Left cardiac atrium (tissue), 4 donors: ENCODE data around the gene EVPLL. TPM values are rescaled to one million over a fixed set of nuclear protein-coding genes. Genes with fewer than 3 reads are reported as not detected.
"Not testable (repeated sequence)": the region's sequence is repeated elsewhere in the genome, so short reads cannot be mapped to it uniquely, and the experiment has no call there.

Experiments
- ATAC-seq, 2 donors: fragments of 200-7000 bp; cut with Tn5 transposase; one replicate each; pipeline ENCODE4 v1.9.1; 2020; ENCODE audit warnings: mild to moderate bottlenecking in 2 of 2, moderate library complexity in 2 of 2
- DNase-seq: peaks from one replicate; pipeline ENCODE4 v3.0.0-alpha.2; 2020
- intact Hi-C, 2 donors: fragments of 100-400 bp; cut with DNase I; formaldehyde crosslinking; loops; one replicate each; pipeline versions ENCODE4 v1.14.1 to v1.15.1; 2022 to 2023
- long read RNA-seq: library from polyadenylated mRNA; unstranded; transcript quantifications from one replicate; pipeline ENCODE4 v2.0.0, GENCODE V29; 2021
- total RNA-seq, 2 donors: library from RNA; stranded (reverse); fragmentation: NEBNext Ultra II Directional; extraction: Animal tissue kit (Norgen Biotek cat#: 25700); gene quantifications; one replicate each; pipeline ENCODE4 v1.2.1, GENCODE V29; 2021
- donor health status: DM: no; HTN: yes; CAD: no.
- donor health status: DM: no; HTN: yes; CAD: no; lungs with severe emphysema.
- donor health status: DM: yes; HTN: yes; CAD: no.
- donor health status: Dilated cardiomyopathy.

The EVPLL gene
- not detected for total RNA-seq
- long read RNA-seq: 0 reads

DNA sequence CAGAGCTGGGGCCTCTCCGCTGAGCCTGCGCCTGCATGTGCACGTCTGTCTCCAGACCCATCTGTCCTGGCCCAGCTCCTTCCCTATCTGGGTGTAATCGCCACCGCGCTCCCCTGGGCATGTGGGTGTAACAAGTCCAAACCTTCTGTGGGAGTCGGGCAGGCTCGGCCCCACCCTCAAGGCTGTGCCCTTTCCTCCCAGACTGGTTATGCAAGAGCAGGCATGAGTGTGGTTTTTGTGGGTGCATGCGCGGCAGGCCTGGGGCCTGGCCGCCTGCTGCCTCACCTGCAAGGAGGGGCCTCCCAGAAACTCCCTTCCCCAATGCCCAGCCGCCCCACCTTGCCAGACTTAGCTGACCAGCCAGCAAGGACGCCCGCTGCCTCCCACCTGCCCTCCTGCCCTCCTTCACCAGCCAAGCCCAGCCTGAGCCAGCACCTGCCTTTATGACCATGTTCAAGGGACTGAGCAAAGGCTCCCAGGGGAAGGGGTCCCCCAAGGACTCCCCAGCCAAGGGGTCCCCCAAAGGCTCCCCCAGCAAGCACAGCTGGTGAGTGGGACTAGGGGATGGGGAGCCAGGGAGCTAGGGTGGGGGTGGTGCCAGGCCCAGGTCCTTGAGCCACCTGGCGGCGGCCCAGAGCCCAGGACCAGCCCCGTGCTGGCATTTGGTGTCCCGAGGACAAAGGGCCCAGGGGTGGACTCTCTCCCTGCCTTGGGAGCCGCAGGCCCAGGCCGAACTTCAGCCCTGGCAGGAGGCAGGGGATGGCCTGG lies at the start of gene EVPLL:
TSS of gene EVPLL (plus strand) at position 342 of the 768 bp plus-strand sequence. CDS start 3,160 bp downstream, outside the sequence.
- DNase-seq: peak; percentile 34
- ATAC-seq: peak; percentile 86 to 87
- intact Hi-C loops: no loop called here

DNA sequence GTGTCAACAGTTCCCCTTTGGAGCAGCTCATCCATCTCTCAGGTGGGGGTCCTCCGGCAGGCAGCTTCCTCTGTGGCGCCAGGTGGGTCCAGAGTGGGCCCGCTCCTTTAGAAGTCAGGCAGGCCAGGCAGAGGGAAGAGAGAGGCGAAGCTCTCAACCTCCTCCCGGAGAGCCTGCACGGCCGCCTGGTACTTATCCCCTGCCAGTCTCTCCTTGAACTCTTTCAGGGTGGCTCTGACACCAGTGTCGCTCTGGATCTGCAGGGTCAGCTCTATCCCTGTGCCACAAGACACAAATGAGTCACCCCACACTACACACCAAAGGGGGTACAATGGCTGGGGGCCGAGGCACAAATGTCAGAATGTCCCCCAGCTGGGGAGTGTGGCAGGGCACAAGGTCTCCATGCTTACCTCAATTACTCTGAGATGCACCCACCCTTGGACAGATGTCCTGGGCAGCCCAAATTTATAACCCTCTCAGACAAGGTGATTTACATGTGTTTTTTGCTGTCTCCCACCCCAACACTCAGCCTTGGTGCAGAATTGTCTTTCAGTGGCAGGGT lies 48.9 kb upstream of the EVPLL start:
- intact Hi-C loops: no loop called here
- no peak for ATAC-seq
- DNase-seq: no peak

DNA sequence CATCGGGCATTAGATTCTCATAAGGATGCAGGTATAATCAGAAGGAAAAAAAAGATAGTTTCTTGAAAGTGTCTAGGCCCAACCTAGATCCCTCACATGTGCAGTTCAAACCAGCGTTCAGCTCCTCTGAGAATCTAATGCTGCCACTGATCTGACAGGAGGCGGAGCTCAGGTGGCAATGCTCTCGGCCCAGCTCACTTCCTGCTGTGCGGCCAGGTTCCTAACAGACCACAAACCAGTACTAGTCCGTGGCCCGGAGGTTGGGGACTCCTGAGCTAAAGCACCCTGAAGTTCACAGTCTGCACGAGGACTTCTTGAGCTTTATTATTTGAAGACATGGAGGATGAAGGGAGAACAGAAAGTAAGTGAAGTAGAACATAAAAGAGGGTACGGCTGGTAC lies 45.7 kb upstream of the EVPLL start:
- intact Hi-C loops: no loop called here
- ATAC-seq: peak in 1 of 2 donors; percentile 34
- no peak for DNase-seq

DNA sequence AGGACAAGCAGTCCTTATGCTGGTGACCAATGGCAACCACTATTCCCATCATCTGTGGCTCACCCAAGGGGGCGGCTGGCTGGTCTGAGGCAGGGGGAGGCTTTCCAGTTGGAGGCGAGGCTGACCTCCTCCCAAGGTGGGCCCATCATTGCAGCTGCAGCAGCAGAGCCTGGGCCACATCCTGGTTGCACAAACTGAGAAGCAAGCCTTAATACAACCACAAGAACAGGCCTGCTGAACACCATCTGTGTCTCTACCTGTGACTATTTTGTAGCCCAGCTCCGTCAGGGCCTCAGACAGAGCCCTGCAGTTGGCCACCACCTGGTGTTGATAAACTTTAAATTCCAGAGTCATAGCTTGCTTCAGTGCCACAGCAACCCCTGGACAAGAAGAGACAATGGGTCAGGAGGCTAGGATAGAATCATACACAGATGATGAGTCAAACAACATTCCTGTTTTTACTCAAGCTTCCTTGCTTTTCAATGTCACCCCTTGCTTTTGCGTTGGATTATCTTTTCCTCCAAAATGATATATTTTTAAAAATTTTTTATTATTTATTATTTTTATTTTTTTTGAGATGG lies 44.6 kb upstream of the EVPLL start:
- no peak for ATAC-seq
- DNase-seq: no peak
- intact Hi-C loops: no loop called here

DNA sequence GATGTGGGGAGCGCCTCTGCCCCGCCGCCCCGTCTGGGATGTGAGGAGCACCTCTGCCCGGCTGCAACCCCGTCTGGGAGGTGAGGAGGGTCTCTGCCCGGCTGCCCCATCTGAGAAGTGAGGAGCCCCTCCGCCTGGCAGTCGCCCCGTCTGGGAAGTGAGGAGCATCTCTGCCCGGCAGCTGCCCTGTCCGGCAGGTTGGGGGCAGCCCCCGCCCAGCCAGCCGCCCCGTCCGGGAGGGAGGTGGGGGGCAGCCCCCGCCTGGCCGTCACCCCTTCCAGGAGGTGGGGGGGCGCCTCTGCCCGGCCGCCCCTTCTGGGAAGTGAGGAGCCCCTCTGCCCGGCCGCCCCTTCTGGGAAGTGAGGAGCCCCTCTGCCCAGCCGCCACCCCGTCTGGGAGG lies 39.4 kb upstream of the EVPLL start:
- ATAC-seq, DNase-seq, intact Hi-C loops: not testable (repeated sequence)

DNA sequence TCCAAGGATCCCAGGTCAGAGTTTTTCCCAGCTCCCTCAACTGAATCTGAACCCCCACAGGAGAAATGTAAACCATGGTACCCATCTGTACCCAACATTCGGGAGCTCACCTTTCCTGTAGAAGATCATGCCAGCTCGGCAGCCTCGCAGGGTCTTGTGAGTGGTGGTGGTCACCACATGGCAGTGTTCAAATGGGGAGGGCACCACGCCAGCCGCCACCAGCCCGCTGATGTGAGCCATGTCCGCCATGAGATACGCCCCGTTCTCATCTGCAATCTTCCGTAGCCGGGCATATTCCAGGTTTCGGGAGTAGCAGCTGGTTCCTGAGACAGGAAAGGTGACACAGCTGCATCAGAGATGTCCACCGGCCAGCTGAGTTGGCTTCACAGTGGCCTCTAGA lies 37.6 kb upstream of the EVPLL start:
- intact Hi-C loops: no loop called here
- no peak for DNase-seq
- ATAC-seq: no peak

DNA sequence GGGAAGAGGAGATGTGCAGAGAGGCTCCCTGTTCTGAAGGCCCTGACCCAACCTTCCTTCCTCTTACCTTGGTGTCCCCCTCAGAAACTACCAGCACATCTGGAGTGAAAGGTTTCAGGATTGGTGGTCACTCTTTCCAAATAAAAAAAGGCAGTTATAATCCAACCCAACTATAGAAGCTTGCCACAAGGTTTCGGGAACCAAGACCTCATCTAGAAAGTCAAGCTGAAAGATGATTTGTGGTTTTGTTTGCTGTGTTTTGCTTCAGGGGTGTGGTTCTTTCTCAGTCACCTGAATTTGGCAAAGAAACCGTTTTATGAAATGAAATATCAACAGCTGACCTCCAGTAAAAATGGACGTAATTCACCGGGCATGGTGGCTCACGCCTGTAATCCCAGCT lies 33.6 kb upstream of the EVPLL start:
- DNase-seq: no peak
- no peak for ATAC-seq
- intact Hi-C loops: no loop called here

DNA sequence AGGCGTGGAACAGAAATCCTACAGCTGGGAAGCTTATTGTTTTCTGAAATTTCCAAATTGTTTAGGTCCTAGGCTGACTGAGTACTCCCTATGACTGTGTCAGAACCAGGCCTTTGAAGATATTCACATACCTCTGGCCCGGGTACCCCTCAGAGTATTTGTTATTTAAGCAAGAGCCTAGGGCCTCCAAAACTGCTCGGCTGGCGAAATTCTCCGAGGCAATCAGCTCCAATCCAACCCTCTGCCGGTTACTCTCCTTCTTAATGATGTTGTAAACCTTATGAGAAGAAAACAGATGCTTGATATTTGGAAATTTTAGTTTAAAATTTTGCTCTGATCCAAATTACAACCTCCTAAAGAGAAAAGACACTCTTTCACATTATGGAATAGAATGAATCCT lies 24.0 kb upstream of the EVPLL start:
- DNase-seq (no peak), ATAC-seq (no peak)
- intact Hi-C loops: no loop called here

DNA sequence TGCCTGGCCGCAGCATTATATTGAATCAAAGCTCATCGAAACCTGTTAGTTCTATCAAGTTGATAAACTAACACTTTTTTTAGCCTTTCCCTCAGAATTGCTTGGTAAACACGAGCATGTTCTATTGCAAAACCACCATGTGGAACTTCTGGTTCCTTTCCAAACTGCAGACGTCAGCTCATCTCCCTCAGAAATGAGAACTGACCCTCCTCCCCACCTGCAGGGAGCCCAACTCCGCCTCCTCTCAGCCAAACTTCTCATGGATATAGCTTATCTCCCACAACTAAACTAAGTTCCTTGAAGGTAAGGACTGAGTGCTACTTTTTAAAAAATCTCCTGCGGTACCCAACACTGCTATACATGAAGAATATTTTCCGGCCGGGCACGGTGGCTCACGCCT lies 21.0 kb upstream of the EVPLL start:
- intact Hi-C loops: no loop called here
- ATAC-seq: peak; percentile 57 to 93
- peak; percentile 39 for DNase-seq

DNA sequence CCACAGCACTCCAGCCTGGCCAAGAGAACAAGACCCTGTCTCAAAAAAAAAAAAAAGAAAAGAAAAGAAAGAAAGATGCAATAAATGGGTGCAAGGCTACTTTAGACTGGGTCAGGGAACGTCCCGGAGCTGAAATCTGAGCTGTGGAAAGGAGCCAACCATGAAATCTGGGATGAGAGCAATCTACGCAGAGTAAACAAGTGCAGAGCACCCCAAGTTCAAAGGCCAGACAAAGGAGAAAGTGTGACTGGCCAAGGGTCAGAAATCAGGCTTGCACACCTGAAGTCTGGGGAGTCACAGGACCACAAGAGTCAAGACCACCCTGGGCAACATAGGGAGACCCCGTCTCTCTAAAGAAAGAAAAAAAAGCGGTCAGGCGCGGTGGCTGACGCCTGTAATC lies 17.1 kb upstream of the EVPLL start:
- intact Hi-C loops: no loop called here
- DNase-seq (no peak), ATAC-seq (no peak)

DNA sequence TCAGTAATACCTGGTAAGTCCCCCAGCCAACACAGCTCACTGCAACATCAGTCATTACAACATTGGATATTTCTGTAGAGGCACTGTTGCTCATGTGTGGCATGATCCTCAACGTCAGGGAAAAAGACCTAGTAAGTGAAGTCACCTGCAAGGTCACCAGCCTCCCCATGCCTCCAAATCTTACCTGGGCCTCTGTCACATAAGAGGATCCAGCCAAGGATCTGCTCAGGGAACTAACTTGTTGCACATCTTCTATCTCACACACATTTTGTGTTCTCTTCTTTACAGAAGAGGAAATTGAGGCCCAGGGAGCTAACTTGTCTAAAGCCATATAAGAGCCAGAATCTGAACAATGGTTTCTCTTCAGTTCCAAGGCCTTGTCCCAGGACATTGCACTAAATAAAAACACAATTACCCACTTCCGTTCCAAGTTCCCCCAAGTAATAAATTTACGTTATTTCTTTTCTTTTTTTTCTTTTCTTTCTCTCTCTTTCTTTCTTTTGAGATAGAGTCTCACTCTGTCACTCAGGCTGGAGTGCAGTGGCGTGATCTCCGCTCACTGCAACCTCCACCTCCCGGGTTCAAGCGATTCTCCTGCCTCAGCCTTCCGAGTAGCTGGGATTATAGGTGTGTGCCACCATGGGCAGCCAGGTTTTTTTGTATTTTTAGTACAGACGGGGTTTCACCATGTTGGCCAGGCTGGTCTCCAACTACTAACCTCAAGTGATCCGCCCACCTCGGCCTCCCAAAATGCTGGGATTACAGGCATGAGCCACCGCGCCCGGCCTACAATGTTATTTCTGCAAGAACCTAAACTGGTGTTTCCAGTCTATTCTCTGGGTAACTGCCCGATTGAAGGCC lies 15.5 kb upstream of the EVPLL start:
- intact Hi-C loops: no loop called here
- DNase-seq: no peak
- no peak for ATAC-seq

DNA sequence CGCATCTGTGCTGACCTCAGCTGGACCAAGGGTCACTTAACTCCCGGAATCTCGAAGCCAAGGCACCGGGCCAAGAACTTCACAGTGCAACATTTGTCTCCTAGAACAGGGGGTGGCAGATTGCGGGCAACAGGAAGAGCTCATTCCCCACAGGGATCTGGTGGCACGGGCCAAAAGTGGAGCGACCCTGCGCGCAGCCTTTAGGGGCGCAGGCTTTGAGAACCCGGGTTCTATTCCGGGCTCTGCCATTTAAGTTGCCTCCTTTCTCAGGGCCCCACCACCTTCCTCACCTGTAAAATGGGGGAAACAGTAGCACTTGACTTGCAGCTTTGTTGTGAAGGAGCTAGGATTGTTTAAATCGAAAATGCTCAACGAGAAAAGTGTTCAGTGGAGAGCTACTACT lies 14.9 kb upstream of the EVPLL start:
- DNase-seq (peak; percentile 74), ATAC-seq (peak; percentile 45 to 54)
- intact Hi-C loops: no loop called here

DNA sequence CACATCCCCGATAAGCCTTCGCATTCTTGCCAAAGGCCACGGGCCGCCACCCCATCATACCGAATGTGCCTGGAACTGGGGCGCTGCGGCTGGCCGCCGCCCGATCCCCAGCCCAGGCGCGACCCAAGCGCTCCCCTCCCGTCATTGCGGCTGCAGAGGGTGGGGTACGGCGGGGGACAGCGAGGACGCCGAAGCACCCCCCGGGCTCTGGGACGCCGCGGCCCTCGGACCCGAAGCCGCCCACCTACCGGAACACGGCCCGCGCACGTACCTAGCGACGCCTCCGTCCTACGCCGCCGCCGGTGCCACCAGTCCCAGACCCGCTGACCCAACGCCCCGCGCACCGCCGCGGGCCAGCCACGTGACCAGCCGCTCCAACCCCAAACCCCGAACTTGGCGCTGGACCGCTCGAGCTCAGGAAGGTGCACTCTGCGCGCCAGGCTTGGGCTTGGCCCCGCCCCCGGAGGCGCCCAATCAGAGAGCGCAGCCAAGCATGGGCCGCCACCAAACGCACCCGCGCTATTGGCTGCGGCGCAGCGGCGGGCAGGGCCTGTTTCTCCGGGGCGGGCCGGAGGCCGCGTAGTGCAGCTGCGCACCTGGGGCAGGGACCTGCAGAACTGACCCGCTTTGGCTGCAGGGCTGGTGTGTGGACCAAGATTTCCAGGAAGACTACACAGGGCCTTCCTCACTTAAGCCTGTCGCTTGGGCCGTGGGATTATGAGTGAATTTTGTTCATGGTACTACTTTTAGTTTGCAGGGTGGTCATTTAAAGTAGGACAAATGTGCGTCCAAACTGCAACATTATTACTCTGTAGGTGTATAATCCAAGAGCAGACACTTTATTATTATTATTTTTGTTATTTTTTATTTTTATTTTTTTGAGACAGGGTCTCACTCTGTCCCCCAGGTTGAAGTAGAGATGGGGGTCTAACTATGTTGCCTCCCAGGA lies 14.2 kb upstream of the EVPLL start, which contains the start of gene SHMT1:
TSS of gene SHMT1 (minus strand) at position 450 of the 949 bp plus-strand sequence. CDS start 7,569 bp downstream, outside the sequence.
- peak; percentile 99 to 100 for ATAC-seq
- intact Hi-C loops: no loop called here
- DNase-seq: peak; percentile 95

DNA sequence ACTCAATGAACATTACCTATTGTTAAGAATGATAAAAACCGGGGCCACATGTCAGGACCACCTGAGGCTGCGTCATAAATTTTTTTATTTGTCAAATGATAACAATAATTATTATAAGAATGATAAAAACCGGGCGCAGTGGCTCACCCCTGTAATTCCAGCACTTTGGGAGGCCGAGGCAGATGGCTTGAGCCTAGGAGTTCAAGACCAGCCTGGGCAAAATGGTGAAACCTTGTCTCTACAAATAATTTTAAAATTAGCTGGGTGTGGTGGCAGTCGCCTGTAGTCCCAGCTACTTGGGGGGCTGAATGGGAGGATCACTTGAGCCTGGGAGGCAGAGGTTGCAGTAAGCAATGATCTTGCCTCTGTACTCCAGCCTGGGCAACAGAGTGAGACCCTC lies 13.4 kb upstream of the EVPLL start:
- intact Hi-C loops: no loop called here

DNA sequence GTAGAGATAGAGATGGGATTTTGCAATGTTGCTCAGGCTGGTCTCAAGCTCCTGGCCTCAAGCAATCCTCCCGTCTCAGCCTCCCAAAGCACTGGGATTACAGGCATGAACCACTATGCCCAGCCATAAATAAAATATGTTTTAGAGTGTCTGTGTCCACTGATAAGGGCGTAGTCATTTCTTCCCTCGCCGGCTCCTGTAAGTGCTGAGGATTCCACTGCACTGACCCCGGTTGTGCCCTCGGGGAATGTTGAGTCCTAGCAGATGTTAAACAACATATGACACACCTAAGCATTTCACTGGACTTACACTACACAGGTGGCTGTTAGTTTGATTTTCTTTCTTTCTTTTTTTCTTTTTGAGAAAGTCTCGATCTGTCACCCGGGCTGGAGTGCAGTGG lies 8.6 kb upstream of the EVPLL start:
- no peak for ATAC-seq
- no peak for DNase-seq
- intact Hi-C loops: no loop called here

More for the DNA sequence above, 13.4 kb upstream of the EVPLL start:
- DNase-seq: no peak
- no peak for ATAC-seq

DNA sequence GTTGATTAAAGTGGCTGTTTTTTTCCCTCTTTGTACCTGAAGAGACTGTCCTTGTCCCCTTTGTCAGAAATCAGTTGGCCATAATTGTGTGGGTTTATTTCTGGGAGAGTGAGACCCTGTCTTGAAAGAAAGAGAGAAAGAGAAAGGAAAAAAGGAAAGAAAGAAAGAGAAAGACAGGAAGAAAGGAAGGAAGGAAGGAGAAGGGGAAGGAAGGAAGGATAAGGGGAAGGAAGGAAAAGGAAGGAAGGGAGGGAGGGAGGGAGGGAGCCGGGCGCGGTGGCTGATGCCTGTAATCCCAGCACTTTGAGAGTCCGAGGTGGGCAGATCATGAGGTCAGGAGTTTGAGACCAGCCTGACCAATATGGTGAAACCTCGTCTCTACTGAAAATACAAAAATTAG lies 6.8 kb upstream of the EVPLL start:
- intact Hi-C loops: no loop called here
- ATAC-seq: no peak
- DNase-seq: no peak

DNA sequence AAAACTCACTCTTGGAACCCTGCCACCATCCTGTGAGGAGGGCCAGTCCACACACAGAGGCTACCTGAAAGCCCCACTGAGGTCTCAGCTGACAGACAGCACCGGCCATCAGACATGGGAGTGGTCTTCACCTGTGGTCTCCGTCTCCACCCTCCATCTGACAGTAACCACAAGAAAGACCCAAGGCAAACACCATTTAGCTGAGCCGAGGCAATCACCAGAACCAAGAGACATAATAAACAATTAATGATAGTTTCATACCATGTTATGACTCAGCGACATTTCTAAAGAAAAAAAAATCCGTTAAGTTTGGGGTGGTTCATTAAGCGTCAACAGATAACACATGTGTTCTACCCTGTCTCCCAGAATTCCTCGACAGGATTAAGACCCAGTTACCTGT lies 6.1 kb upstream of the EVPLL start:
- DNase-seq: no peak
- intact Hi-C loops: no loop called here

DNA sequence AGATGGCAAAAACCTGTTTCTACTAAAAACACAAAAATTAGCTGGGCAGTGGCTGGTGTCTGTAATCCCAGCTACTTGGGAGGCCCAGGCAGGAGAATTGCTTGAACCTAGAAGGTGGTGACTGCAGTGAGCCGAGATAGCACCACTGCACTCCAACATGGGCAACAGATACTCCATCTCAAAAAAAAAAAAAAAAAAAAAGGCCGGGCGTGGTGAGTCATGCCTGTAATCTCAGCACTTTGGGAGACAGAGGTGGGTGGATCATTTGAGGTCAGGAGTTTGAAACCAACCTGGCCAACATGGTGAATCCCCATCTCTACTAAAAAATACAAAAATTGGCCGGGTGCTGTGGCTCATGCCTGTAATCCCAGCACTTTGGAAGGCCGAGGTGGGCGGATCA lies 4.4 kb upstream of the EVPLL start:
- ATAC-seq, intact Hi-C loops: not testable (repeated sequence)

More for the DNA sequence above, 6.1 kb upstream of the EVPLL start:
- ATAC-seq: no peak

More for the DNA sequence above, 4.4 kb upstream of the EVPLL start:
- not testable (repeated sequence) for DNase-seq
